GM23338 (cell line): ENCODE measurements around the gene ST14. TPM values are rescaled to one million over a fixed set of nuclear protein-coding genes. Genes with fewer than 3 reads are reported as not detected.

Experiments used
- ATAC-seq: fragments of 200-7000 bp; cut with Tn5 transposase; 3 replicates; pipeline ENCODE4 v1.9.1; 2020
- DNase-seq: peaks from one replicate; pipeline ENCODE4 v3.0.0-alpha.2; 2015; ENCODE audit warnings: low spot score
- H2AFZ ChIP-seq: fragments of 200-600 bp; sonication (generic); 2 replicates; pipeline ENCODE4 v1.8.0; 2016; ENCODE audit warnings: antibody characterized with exemption, mild to moderate bottlenecking, moderate library complexity
- H3F3A ChIP-seq: fragments of 200-600 bp; sonication (generic); replicated peaks from 2 replicates; pipeline ENCODE4 v1.8.0; 2017; ENCODE audit warnings: antibody characterized with exemption, mixed run types, low read depth
- H3K27ac ChIP-seq: fragments of 200-600 bp; sonication (generic); 2 replicates; pipeline ENCODE4 v1.6.1; 2016; ENCODE audit warnings: low read depth
- H3K27me3 ChIP-seq: fragments of 200-600 bp; sonication (generic); 2 replicates; pipeline ENCODE4 v1.8.0; 2016; ENCODE audit warnings: mild to moderate bottlenecking, mixed run types, moderate library complexity; ENCODE audit not compliant: insufficient read depth
- H3K36me3 ChIP-seq: fragments of 200-600 bp; sonication (generic); 2 replicates; pipeline ENCODE4 v1.8.0; 2016; ENCODE audit warnings: mild to moderate bottlenecking; ENCODE audit not compliant: insufficient read depth
- H3K4me1 ChIP-seq: fragments of 200-600 bp; sonication (generic); 2 replicates; pipeline ENCODE4 v1.8.0; 2016; ENCODE audit warnings: mild to moderate bottlenecking, moderate library complexity; ENCODE audit not compliant: insufficient read depth
- H3K4me2 ChIP-seq: fragments of 200-600 bp; sonication (generic); 2 replicates; pipeline ENCODE4 v1.7.1; 2017; ENCODE audit warnings: mixed run types
- H3K4me3 ChIP-seq: fragments of 200-600 bp; sonication (generic); 2 replicates; pipeline ENCODE4 v1.6.1; 2016; ENCODE audit warnings: mixed run types
- H3K79me2 ChIP-seq: fragments of 200-600 bp; sonication (generic); replicated peaks from 2 replicates; pipeline ENCODE4 v1.8.0; 2017; ENCODE audit warnings: mild to moderate bottlenecking; ENCODE audit not compliant: insufficient read depth
- H3K9me2 ChIP-seq: fragments of 200-600 bp; sonication (generic); 2 replicates; pipeline ENCODE4 v1.8.0; 2017; ENCODE audit not compliant: insufficient read depth
- H4K20me1 ChIP-seq: fragments of 200-600 bp; sonication (generic); replicated peaks from 2 replicates; pipeline ENCODE4 v1.8.0; 2017; ENCODE audit warnings: mild to moderate bottlenecking; ENCODE audit not compliant: insufficient read depth
- H3K27ac Mint-ChIP-seq: 2 replicates; pipeline ENCODE4 v1.8.0; 2020; ENCODE audit warnings: inconsistent platforms, mild to moderate bottlenecking, moderate library complexity, mixed read lengths
- H3K27me3 Mint-ChIP-seq: 3 replicates; pipeline ENCODE4 v1.8.0; 2022; ENCODE audit warnings: low read depth, mild to moderate bottlenecking, moderate library complexity, mixed read lengths, inconsistent platforms; ENCODE audit not compliant: insufficient read depth, poor library complexity
- H3K36me3 Mint-ChIP-seq: 3 replicates; pipeline ENCODE4 v1.8.0; 2021; ENCODE audit warnings: low read depth, mild to moderate bottlenecking, inconsistent platforms, moderate library complexity, mixed read lengths
- H3K4me1 Mint-ChIP-seq: 3 replicates; pipeline ENCODE4 v1.8.0; 2020; ENCODE audit warnings: mild to moderate bottlenecking, inconsistent platforms, mixed read lengths
- H3K4me3 Mint-ChIP-seq: 3 replicates; pipeline ENCODE4 v1.8.0; 2021; ENCODE audit warnings: moderate library complexity, mild to moderate bottlenecking, inconsistent platforms, mixed read lengths
- H3K9me3 Mint-ChIP-seq: 3 replicates; pipeline ENCODE4 v1.8.0; 2020; ENCODE audit warnings: moderate library complexity, mild to moderate bottlenecking, inconsistent platforms, mixed read lengths
- ETS1 ChIP-seq: IDR thresholded peaks from 2 replicates; pipeline ENCODE4 v1.6.1; 2016; ENCODE audit warnings: antibody characterized with exemption
- JUNB ChIP-seq: IDR thresholded peaks from one replicate; pipeline ENCODE4 v1.6.1; 2016; ENCODE audit warnings: antibody characterized with exemption; ENCODE audit not compliant: unreplicated experiment
- POLR2AphosphoS5 ChIP-seq: IDR thresholded peaks from 2 replicates; pipeline ENCODE4 v1.6.1; 2016; ENCODE audit warnings: antibody characterized with exemption, low read depth
- ZNF114 ChIP-seq: fragments of 250-450 bp; sonication (Bioruptor Pico); IDR thresholded peaks from 2 replicates; pipeline ENCODE4 v1.5.0; 2020; ENCODE audit warnings: mild to moderate bottlenecking, moderate library complexity
- ZNF462 ChIP-seq: fragments of 250-450 bp; sonication (Bioruptor Pico); IDR thresholded peaks from 2 replicates; pipeline ENCODE4 v1.5.0; 2020; ENCODE audit warnings: mild to moderate bottlenecking, moderate library complexity
- polyA plus RNA-seq: library from polyadenylated mRNA; unstranded; fragments of >200 nt; fragmentation: Nextera tagmentation; extraction: Ambion mirVana; gene quantifications from 2 replicates; pipeline ENCODE4 v1.2.1, GENCODE V29; 2016
- total RNA-seq: library from RNA; depleted of rRNA; stranded (reverse); fragments of >200 nt; shearing (Covaris generic); gene quantifications from 2 replicates; pipeline ENCODE4 v1.2.3, GENCODE V29; 2014

ST14 gene
- total and polyA plus RNA-seq, 2 experiments from 2014 or later: 7.9 to 32.7 TPM

GRCh38 chr11:130122141-130122575 lies 37.4 kb upstream of the ST14 start (continued):
- no peak for TF ChIP-seq ZNF462 (CRISPR knock-in tag)
- no peak for TF ChIP-seq POLR2AphosphoS5
- TF ChIP-seq ZNF114: no peak

GRCh38 chr11:130123414-130124040 lies 36.1 kb upstream of the ST14 start:
- no peak overlapping the region for H3K27ac ChIP-seq

More at GRCh38 chr11:130123414-130124040, 36.1 kb upstream of the ST14 start:
- Histone ChIP-seq H2AFZ (no peak overlapping the region), H3K79me2 (peaks cover 12% of the 10 kb centered on the region), H3K36me3 (peaks cover 48% of the 10 kb centered on the region), H3K27me3 (no peaks in the 10 kb centered on the region), H3K4me2 (no peak overlapping the region), H3K4me3 (no peak overlapping the region), H3K4me1 (no peaks in the 10 kb centered on the region), H3K9me2 (no peaks in the 10 kb centered on the region), H4K20me1 (peaks cover 20% of the 10 kb centered on the region), H3F3A (0 out of 2 replicates have a peak, but pooled peaks cover 4% of the 10 kb centered on the region)
- no peak overlapping the region for H3K4me3 Mint-ChIP-seq
- no peak overlapping the region for H3K27ac Mint-ChIP-seq
- DNase-seq (no peak), ATAC-seq (no peak)
- no peaks in the 10 kb centered on the region for H3K9me3 Mint-ChIP-seq
- H3K27me3 Mint-ChIP-seq: peaks cover 2% of the 10 kb centered on the region
- TF ChIP-seq JUNB: no peak
- no peak for TF ChIP-seq ETS1
- peaks cover 13% of the 10 kb centered on the region; the same call in 1 of the 3 replicates for H3K4me1 Mint-ChIP-seq
- peaks cover 56% of the 10 kb centered on the region for H3K36me3 Mint-ChIP-seq
